SU-DHL-6 (cell line): ENCODE results near the gene IL17RE.
A peak's percentile ranks its signal among the peaks of the same experiment; 100 is the strongest.

ENCODE experiments used
- EZH2phosphoT487 ChIP-seq: fragments of 200-600 bp; sonication (generic), shearing (Covaris generic); conservative IDR thresholded peaks from 2 replicates; pipeline ENCODE4 v1.6.1; 2018; ENCODE audit warnings: mild to moderate bottlenecking, antibody characterized with exemption, low read length, moderate library complexity, mixed read lengths
- TF ChIP-seq, protein P1 (sequence below): fragments of 200-600 bp; sonication (generic); IDR thresholded peaks from one replicate; pipeline ENCODE4 v1.5.1; 2017; ENCODE audit warnings: antibody characterized with exemption, mild to moderate bottlenecking, low read length, moderate library complexity; ENCODE audit not compliant: insufficient read depth, poor library complexity, severe bottlenecking

DNA sequence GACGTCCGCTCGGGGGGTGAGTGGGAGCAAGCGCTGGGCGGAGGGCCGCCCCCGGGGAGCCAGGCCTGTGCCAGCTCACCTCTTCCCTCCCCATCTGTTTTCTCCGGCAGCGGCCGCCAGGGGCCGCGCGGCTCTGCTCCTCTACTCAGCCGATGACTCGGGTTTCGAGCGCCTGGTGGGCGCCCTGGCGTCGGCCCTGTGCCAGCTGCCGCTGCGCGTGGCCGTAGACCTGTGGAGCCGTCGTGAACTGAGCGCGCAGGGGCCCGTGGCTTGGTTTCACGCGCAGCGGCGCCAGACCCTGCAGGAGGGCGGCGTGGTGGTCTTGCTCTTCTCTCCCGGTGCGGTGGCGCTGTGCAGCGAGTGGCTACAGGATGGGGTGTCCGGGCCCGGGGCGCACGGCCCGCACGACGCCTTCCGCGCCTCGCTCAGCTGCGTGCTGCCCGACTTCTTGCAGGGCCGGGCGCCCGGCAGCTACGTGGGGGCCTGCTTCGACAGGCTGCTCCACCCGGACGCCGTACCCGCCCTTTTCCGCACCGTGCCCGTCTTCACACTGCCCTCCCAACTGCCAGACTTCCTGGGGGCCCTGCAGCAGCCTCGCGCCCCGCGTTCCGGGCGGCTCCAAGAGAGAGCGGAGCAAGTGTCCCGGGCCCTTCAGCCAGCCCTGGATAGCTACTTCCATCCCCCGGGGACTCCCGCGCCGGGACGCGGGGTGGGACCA, 30.4 kb downstream of the IL17RE start:
- TF ChIP-seq, protein P1, sequence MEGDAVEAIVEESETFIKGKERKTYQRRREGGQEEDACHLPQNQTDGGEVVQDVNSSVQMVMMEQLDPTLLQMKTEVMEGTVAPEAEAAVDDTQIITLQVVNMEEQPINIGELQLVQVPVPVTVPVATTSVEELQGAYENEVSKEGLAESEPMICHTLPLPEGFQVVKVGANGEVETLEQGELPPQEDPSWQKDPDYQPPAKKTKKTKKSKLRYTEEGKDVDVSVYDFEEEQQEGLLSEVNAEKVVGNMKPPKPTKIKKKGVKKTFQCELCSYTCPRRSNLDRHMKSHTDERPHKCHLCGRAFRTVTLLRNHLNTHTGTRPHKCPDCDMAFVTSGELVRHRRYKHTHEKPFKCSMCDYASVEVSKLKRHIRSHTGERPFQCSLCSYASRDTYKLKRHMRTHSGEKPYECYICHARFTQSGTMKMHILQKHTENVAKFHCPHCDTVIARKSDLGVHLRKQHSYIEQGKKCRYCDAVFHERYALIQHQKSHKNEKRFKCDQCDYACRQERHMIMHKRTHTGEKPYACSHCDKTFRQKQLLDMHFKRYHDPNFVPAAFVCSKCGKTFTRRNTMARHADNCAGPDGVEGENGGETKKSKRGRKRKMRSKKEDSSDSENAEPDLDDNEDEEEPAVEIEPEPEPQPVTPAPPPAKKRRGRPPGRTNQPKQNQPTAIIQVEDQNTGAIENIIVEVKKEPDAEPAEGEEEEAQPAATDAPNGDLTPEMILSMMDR = peak; percentile 65
- no peak for TF ChIP-seq EZH2phosphoT487
